NCI-H2196 treated with DMSO at 0.1 percent for 48 hours (cell line): ENCODE data around the gene PACRG.

Source experiments
- DNase-seq: peaks from one replicate; lab custom pipeline; 2025; ENCODE audit not compliant: unreplicated experiment; lab: John Stamatoyannopoulos, UW

Gene PACRG

DNA sequence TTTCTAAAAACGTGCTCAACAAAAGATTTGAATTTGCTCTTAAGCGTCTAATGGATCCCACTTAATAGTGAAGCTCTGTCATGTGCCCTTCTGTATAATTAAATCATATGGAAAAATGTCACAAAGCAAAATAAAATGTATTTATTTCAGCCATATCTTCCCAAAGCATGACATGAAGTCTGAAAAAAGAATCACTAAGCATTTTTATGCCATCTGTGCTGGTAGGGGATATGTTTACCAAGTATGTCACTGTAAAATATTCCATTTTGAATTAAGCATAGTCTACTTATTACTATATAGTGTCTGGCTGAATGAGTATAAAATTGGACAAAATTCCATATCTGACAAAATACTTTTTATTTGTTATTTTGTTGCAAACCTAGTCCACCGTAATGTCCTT, 438.7 kb downstream of the PACRG start:
- no peak for DNase-seq

DNA sequence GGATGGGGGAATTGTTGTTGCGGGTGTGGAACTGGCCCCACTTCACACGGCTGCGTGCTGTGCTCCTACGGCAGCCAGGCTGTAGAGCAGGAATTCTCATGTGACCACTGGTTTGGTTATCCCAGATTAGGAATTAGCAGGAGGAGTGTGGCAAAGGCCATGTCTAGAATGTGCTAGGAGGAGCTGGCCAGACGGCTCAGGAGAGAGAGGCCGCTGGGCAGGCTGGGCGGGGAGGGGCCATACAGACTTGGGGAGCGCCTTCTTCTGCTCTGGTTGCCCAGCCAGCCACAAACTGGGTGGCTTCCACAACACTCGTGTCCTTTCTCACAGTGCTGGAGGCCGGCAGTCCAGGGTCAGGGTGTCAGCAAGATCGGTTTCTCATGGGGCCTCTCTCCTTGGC, 441.7 kb downstream of the PACRG start:
- no peak for DNase-seq

DNA sequence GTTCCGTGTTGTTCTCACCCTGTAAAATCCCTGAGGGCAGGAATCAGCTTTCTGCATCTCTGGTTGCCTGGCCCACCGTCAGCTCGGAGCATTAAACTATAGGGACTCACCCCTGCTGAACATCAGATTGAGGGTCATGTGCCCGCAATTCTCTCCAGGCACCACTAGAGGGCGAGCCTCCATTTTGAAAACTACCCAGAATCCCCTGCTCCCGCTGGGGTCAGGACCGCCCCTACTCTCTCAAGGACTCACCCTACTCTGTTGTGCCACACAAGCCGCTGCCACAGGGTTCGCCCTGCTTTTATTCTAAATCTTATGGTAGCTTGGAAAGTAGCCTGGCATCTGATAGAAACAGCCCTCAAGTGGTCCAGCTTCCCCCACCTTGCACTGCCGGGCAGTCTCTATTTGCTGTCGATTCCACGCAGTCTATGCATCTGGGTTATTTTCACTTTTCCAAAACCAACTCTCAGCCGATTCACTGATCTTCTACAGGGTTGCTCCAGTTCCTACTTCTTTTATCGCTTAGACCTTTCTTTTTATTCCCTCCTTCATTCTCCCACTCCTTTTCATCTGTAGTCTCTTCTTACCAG, 442.6 kb downstream of the PACRG start:
- no peak for DNase-seq

DNA sequence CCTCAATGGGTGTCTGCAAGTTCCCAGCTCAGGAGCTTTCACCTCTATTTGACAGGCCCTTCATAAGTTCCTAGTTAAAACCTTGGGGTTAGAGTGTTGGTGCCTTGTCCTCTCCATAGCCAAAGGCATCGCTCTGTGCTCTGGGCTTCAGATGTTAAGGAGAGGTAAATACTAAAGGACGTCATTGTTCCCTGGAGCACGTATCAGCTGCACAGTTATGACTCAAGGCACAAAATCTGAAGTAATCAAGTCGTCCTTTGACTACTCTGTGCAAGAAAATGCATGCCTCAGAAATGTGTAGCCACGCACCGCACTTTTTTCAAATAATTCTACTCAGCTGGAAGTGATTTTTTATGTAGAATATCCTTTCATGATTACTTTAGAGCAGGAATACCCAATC, 446.0 kb downstream of the PACRG start:
- no peak for DNase-seq

DNA sequence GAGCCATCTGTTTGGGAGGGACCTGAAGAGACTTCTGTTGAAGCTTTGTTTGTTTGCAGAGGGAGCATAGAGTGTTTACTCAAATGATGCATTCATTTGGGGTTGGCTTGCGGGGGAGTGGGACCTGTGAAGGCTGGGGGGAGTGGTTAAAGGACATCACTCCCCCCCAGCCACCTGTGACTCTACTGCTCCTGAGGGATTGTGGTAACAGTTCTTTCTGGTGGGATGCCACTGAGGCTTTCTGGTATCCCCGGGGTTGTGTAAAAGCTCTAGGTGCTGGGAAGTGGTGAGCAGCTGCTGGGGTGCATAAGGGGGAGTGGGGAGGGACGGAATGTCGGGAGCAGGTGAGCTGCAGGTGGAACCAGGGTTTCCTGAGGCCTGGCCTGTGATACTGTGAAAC, 447.5 kb downstream of the PACRG start:
- DNase-seq, result no peak

DNA sequence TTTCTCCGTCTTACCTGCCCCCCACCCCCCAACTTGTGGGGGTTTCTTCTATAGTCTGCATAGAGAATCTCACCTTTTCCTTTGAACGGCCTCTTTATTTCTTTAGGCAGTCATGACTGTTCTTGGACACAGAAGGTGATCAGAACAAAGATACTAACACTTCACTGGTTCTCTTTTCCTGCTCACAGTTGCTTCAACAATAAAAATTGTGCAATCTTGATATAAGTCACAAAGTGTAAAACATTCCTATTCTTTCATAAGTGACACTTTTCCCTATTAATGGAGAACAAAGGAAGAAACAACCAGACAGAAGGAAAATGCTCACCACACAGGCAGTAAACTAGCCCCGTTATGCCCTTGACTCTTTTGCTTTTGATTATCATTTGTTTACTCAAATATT, 448.3 kb downstream of the PACRG start:
- no peak for DNase-seq

DNA sequence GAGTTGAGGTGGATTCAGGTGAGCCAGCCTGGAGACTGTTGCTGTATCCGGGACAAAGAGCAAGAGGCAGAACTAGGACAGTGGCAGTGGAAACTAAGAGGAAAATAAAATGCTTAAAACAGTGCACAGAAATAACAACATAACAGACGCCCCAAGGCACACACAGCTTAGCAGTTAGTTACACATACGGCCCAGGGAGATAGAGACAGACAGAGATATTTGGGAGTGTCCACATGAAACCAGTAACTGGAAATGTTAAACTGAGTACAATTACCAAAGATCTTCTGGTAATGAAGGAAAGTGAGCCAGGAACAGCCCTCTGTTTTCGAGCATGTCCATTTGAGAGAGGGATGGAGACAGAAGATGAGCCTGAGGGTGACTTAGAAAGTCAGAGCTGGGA, 449.2 kb downstream of the PACRG start:
- DNase-seq, result no peak

DNA sequence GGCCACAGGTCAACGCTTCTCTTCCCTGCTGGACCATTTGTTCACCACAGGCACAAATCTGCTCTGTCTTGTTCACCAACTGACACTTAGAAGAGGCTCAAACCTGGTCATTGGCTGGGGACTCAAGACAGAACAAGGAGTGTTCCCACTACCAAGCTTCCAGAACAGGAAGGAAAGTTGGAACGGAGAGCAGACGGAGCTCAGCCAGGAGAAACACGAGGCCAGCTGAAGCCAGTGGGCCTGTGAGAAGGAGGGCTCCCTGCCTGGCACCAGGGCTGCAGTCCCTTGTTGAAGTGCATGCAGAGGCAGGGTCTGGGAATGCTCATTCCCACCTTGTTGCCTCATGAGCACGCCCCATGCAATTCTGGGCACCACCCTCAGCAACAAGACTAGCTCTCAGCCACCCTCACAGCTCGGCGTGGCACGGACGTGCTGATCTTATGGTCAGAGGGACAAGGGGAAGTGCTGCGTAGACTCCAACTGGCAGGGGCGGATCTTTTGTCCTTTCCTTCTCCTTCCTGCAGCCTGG, 450.2 kb downstream of the PACRG start:
- no peak for DNase-seq

DNA sequence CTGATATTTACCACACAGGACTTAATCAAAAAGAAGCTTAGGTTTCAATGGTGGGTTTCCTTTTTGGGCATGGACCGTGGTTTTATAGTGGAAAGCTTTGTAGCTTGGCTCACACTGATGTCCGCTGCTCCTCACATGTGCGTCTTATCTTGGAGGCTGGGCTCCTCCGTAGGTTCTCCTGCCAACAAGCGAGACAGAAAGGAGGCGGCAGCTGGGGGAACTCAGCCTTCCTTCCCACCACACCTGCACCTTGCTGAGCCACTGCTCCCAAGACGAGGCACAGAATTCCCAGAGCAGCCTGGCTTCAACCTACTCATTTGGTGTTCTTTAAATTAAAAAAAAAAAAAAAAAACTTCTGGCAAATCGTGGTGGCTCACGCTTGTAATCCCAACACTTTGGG, 451.3 kb downstream of the PACRG start:
- no peak for DNase-seq

DNA sequence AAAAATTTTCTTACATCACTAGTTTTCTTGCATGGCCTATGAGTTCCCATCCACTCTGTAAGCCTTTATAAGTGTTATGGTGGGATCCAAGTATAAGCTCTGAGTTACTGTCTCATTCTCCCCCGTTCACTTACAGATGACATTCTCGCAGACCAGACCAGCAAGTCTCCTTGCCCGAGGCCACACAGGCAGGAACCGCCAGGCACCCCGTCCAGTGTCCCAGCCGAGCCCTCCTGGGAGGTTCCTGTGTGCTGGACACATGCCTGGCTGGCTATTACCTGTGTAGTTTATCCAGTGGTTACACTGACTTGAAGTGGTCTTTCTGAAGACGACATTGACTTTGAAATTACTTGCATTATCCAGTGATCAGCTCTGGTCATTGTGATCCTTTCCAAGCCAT, 451.9 kb downstream of the PACRG start:
- DNase-seq, result no peak

DNA sequence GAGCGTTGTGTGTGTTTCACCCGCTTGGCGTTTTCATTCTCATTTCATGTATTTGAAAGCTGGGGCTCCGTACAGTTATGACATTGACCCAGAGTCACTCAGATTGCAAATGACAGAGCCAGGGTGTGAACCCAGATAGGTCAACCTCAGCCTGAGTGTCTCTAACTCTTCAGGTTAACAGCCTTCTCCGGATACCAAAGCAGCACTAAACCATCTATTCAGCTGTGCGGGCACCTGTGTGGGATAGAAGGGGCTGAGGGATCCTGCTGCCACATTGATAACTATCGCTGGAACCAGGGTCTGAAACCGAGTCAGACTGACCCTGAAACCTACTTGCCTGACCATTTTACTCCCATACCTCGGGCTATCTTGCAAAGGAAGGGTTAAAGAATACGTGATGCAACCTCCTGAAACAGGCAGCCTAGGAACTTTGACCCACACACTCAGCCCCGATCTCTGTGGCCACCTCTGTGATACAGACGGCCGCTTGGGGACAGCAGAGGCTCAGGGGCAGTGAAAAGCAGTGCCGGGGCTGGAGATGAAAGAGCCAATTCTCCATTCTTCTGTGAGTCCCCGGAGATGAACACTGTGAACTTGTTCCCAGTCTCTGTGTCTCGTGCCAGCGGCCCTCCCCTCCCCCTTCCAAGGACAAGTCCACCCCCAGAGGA, 453.2 kb downstream of the PACRG start:
- no peak for DNase-seq

DNA sequence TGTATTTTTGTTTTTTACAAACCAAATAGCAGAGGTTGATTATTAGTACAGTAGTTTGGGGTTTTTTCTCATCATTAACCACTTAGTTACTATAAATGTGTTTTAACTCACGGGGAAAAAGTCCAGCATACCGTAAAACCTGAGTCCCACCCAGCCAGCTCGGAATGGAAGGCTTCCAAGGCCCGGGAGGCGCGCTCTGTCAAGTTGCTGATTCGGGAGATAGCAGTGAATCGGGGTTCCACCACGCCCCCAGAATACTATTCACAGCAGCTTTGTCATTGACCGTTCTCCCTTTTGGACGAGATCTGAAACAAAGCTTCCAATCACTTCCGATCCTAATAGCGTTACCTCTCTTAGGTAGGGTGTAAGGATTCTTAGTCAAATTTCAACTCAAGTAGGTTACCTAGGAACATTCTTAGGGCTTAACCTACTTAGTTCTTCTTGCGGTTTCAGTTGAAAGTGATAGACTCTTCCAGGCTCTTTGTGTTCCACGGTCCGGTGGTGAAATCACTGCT, 453.9 kb downstream of the PACRG start:
- DNase-seq, result no peak

DNA sequence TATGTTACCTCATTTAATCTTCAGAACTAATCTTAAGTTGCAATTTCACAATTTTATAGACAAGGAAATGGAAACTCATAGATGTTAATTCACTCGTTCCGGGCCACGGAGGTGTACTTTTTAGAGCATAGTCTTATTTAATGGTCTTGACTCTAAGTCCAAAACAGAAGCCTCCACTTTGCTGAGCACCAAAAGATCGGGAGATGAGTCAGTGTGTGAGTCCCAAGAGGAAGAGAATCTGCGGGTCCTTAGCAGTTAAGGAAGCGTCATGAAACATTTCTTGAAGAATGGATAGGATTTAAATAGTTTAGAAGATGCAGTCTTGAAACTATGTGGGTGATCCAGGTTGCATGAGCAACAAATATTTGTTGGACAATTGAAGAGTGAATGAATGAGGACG, 454.9 kb downstream of the PACRG start:
- no peak for DNase-seq

DNA sequence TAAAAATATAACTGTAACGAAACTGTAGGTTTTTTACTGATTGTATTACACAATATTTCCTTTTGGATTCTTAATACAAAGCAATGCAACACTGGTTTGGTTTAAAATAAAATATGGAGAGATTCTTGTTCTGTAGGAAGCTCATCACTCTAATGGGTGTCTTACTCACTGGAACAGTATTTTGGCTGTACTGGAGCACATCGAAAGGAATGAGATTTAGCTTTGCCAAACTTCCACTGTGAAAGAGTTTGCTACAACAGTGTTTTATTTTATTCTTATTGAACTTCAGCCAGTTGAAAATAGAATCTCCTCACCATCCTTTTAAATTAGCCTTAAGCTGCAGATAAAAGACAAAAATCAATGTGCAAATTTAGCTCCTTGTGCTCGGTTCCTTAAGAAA, 456.0 kb downstream of the PACRG start:
- DNase-seq, result no peak

DNA sequence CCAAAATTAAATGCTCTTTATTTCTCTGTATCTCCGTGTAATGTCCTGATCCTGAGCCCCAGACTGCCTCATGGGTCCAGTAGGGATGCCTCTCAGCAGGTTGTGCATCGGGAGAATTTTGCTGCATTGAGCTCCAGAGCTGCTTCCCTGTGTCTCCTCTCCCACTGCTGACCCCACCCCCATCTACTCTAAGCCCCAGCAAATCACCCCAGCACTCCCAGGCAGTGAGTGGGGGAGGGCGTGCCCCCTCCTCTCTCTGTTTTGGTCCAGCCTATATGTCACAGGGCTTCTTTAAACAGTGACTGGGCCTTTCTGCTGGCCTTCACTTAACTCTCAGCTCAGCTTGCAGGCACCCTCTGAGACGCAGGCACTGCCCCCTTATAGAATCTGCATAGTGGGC, 458.0 kb downstream of the PACRG start:
- DNase-seq, result no peak

DNA sequence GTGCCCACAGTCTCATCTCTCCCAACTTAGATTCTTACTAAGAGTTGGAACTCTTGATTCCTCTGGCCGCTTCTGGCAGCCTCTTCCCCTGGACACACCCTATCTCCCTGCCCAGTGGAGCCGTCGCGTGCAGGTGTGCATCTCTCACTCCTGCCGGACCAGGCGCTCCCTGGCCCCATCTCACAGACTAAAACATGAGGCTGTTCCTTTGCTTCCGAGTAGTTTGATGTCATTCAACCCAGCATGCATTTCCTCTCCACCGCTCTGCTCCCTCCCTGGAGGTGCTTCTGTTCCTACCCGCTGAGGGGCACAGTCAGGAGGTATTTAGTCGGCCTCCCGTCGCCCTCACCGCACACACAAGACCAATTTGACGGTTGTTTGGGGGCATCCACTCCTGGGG, 458.8 kb downstream of the PACRG start:
- no peak for DNase-seq

DNA sequence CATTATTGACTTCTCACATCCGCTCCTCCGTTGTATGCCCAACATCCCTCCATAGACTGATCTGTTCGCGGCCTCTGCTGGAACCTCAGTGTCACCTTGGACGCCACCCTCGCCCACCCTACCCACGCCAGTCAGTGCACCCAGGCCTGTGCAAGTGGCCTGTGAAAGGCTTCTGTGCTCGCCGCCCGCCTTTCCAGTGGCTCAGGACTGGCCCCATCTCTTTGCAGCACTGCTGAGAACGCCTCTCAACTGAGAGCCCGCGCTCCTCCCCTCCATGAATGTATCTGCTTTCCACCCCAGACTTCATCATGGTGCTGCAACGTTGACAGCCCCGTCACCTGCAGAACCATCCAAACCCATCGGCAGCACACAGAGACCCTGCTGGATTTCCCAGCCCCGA, 459.4 kb downstream of the PACRG start:
- no peak for DNase-seq

DNA sequence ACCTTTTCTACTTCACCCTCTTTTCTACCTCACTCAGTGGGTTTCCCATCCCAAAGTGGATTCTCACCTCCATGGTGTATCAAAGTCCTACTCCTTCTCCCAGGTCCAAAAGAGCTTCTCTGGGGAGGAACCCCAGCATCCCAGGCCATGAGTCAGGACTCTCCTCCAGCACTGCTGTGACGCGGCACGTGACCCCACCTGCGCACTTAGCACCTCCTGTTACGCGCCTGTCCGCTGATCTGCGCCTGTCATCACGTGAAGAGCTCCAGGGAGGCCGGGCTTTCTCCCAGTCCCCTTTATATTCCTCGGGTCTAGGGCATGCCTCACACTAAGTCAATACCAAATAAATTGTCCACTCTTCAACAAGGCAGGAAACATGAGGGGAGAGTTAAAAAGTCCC, 459.8 kb downstream of the PACRG start:
- no peak for DNase-seq

DNA sequence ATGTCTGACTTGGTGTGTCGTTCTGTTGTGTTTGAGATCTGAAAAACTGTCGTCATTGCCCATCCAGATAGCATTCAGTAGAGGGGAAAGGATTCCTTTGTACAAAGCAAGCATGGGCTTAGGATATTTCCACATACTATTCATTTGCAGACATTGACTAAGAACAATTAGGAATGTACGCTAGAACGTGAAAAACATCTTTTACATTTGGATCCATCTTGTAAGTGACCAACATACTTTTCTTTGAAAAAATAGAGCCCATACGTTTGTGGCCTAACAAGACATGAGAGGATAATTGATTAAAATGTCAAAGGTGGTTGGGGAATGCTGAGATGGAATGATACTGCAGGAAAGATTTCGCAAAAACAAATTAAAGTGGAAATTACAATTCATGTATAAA, 461.0 kb downstream of the PACRG start:
- DNase-seq, result no peak

DNA sequence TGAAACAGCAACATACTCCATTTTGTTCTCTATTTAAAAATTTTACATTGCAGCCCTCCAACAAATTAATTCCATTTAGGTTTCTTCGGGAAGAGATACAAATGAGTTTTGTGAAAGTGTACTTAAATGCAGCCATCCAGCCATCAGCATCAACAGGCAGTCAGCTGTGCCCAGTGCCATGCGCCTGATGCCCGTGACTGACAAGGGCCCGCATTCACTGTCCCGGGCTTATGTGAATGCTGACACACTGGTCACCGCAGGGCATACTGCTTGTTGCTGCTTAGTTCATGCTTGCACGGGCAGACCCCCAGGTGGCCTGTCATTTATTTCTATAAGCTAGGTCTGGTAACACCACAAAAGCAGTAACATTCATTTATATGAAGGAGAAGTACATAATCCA, 461.8 kb downstream of the PACRG start:
- no peak for DNase-seq

DNA sequence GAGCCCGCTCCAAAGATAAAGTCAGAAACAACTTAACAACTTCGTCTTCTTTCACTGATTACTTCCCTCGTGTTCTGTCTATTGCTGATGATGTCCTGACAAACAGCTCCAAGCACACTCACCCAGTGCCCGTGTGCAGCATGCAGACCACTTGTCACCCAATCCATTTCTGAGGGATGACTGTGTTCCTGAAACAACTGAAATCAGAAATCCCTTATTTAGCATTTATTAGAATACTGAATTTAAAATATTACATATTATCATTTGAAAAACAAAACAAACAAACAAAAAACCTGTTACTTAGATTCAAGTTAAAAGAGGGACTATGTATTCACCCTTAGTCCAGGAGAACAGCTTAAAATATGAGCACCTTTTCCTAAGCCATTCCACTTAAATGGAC, 463.0 kb downstream of the PACRG start:
- no peak for DNase-seq

DNA sequence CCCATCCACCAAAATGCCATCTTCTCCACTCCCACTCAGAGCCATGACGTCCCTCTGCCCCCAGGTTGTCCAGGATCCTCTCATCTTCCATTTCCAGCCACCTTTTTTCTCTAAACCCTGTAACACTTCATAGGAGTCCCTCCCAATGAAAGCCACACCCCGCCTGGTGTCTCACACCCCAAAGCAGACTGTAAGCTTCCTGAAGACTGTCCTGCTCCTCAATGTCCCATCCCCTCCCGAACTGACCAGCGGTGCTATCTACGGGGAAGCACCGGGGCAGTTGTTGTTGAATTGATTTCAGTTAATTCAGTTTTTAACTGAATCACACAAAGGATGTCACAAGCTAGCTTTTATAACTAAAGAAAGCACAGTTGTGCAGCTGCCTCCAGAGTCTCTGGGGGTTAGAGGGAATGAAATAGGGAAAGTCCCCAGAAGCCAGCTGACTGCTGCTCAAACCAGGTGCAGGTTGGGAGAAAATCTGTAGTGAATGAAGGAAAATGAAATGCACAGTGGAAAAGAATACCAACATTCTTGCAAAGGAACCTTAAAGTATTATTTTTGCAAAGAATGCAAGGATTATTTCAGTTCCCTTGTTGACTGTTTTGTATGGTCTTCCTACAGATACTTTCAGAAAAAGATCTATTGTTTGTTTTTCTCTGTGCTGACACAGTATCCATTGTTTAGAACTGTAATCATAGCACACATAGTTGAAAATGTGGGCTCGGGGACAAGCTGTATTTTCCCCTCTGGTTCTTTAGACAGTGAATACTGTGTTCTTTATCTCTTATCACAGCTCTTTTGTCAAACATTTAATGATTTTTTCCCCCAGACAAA, 464.1 kb downstream of the PACRG start:
- DNase-seq, result no peak
